Smooth muscle cell (in vitro differentiated cells): Measurements from ENCODE around the gene THSD8. TPM values are rescaled to one million over a fixed set of nuclear protein-coding genes. Genes with fewer than 3 reads are reported as not detected.

Experiments used
- DNase-seq: peaks from one replicate; lab custom pipeline; 2025; ENCODE audit not compliant: unreplicated experiment; lab: John Stamatoyannopoulos, UW
- H2AFZ ChIP-seq: fragments of 200-600 bp; sonication (generic); 2 replicates; pipeline ENCODE4 v1.6.0; 2016; ENCODE audit warnings: antibody characterized with exemption, low read depth, mild to moderate bottlenecking
- H3F3A ChIP-seq: fragments of 200-600 bp; sonication (generic); 2 replicates; pipeline ENCODE4 v1.6.0; 2017; ENCODE audit warnings: antibody characterized with exemption, low read depth
- H3K27ac ChIP-seq: fragments of 200-600 bp; sonication (generic); 2 replicates; pipeline ENCODE4 v1.5.1; 2016; ENCODE audit warnings: low read depth, mild to moderate bottlenecking
- H3K27me3 ChIP-seq: fragments of 200-600 bp; sonication (generic); 2 replicates; pipeline ENCODE4 v1.6.1; 2016; ENCODE audit warnings: low read depth, mild to moderate bottlenecking
- H3K36me3 ChIP-seq: fragments of 200-600 bp; sonication (generic); 2 replicates; pipeline ENCODE4 v1.5.1; 2016; ENCODE audit warnings: low read depth
- H3K4me1 ChIP-seq: fragments of 200-600 bp; sonication (generic); 2 replicates; pipeline ENCODE4 v1.5.1; 2016; ENCODE audit warnings: low read depth
- H3K4me2 ChIP-seq: fragments of 200-600 bp; sonication (generic); 2 replicates; pipeline ENCODE4 v1.6.0; 2016; ENCODE audit warnings: mild to moderate bottlenecking
- H3K4me3 ChIP-seq: fragments of 200-600 bp; sonication (generic); 2 replicates; pipeline ENCODE4 v1.5.1; 2016; ENCODE audit warnings: mild to moderate bottlenecking
- H3K79me2 ChIP-seq: fragments of 200-600 bp; sonication (generic); 2 replicates; pipeline ENCODE4 v1.6.0; 2016; ENCODE audit warnings: low read depth, mild to moderate bottlenecking
- H3K9ac ChIP-seq: fragments of 200-600 bp; sonication (generic); 2 replicates; pipeline ENCODE4 v1.6.0; 2016; ENCODE audit warnings: low read depth
- H3K9me3 ChIP-seq: fragments of 200-600 bp; sonication (generic); replicated peaks from 2 replicates; pipeline ENCODE4 v1.5.1; 2016; ENCODE audit warnings: low read depth
- H4K20me1 ChIP-seq: fragments of 200-600 bp; sonication (generic); 2 replicates; pipeline ENCODE4 v1.6.0; 2016; ENCODE audit warnings: low read depth
- CTCF ChIP-seq: fragments of 200-600 bp; sonication (generic); IDR thresholded peaks from 2 replicates; pipeline ENCODE4 v1.5.1; 2017; ENCODE audit warnings: borderline replicate concordance, mild to moderate bottlenecking, antibody characterized with exemption; ENCODE audit not compliant: insufficient read depth, poor library complexity, severe bottlenecking
- WGBS: methylation state at CpG from one replicate; pipeline ENCODE4 v1.1.7; 2016; ENCODE audit warnings: low lambda C conversion rate; 5-methylcytosine and 5-hydroxymethylcytosine counted together
- polyA plus RNA-seq: library from polyadenylated mRNA; unstranded; fragments of >200 nt; fragmentation: Nextera tagmentation; extraction: Ambion mirVana; gene quantifications from 2 replicates; pipeline ENCODE4 v1.2.1, GENCODE V29; 2016
- total RNA-seq: library from RNA; depleted of rRNA; stranded (reverse); fragments of >200 nt; gene quantifications from 2 replicates; pipeline ENCODE4 v1.2.3, GENCODE V29; 2014

Gene THSD8
- total and polyA plus RNA-seq, 2 experiments from 2014 or later, result 8.0 TPM; not detected in 1

GRCh38 chr19:12766051-12766521 lies 35.8 kb upstream of the THSD8 start:
- peak; percentile 33 for DNase-seq
- peak overlapping the region; percentile 80 for H3K4me2 ChIP-seq
- 52% methylated on average over 26 of the region's 30 CpGs for WGBS
- H3K79me2 ChIP-seq, result no peaks in the 10 kb centered on the region
- H3F3A ChIP-seq, result no peaks in the 10 kb centered on the region
- H3K9ac ChIP-seq, result no peak overlapping the region
- no peaks in the 10 kb centered on the region for H3K9me3 ChIP-seq
- no peak overlapping the region for H3K27ac ChIP-seq
- no peaks in the 10 kb centered on the region for H4K20me1 ChIP-seq
- H3K27me3 ChIP-seq, result no peaks in the 10 kb centered on the region
- peak; percentile 62 for TF ChIP-seq CTCF
- H3K4me3 ChIP-seq, result peak overlapping the region; percentile 58
- H3K4me1 ChIP-seq, result peaks cover 6% of the 10 kb centered on the region
- no peaks in the 10 kb centered on the region for H3K36me3 ChIP-seq
- no peak overlapping the region for H2AFZ ChIP-seq

GRCh38 chr19:12767150-12767549 lies 34.7 kb upstream of the THSD8 start:
- no peak for DNase-seq
- H3K27me3 ChIP-seq, result no peaks in the 10 kb centered on the region
- no peak overlapping the region for H3K4me2 ChIP-seq

GRCh38 chr19:12767666-12768065 lies 34.2 kb upstream of the THSD8 start:
- DNase-seq, result no peak
- Histone ChIP-seq H3K4me2 (no peak overlapping the region), H4K20me1 (no peaks in the 10 kb centered on the region), H3K9me3 (no peaks in the 10 kb centered on the region), H3F3A (no peaks in the 10 kb centered on the region), H3K4me1 (peaks cover 6% of the 10 kb centered on the region), H3K9ac (no peak overlapping the region), H3K27ac (no peak overlapping the region), H3K27me3 (no peaks in the 10 kb centered on the region), H2AFZ (no peak overlapping the region), H3K36me3 (no peaks in the 10 kb centered on the region), H3K4me3 (no peak overlapping the region), H3K79me2 (no peaks in the 10 kb centered on the region)
- no peak for TF ChIP-seq CTCF
- 96% methylated on average over 15 of the region's 15 CpGs for whole genome bisulfite sequencing

More at GRCh38 chr19:12767150-12767549, 34.7 kb upstream of the THSD8 start:
- no peak overlapping the region for H3K4me3 ChIP-seq
- H3K27ac ChIP-seq, result no peak overlapping the region
- no peak overlapping the region for H2AFZ ChIP-seq
- peaks cover 6% of the 10 kb centered on the region for H3K4me1 ChIP-seq
- no peaks in the 10 kb centered on the region for H3K79me2 ChIP-seq
- no peaks in the 10 kb centered on the region for H4K20me1 ChIP-seq
- no peaks in the 10 kb centered on the region for H3K9me3 ChIP-seq
- H3F3A ChIP-seq, result no peaks in the 10 kb centered on the region
- H3K9ac ChIP-seq, result no peak overlapping the region
- 95% methylated on average over 7 of the region's 11 CpGs for WGBS
- no peak for TF ChIP-seq CTCF
- H3K36me3 ChIP-seq, result no peaks in the 10 kb centered on the region

- no peak for TF ChIP-seq CTCF
- Histone ChIP-seq H3K4me1 (peaks cover 7% of the 10 kb centered on the region), H3K79me2 (no peaks in the 10 kb centered on the region), H3K9me3 (no peaks in the 10 kb centered on the region), H4K20me1 (no peaks in the 10 kb centered on the region), H3K36me3 (no peaks in the 10 kb centered on the region), H3K4me2 (peak overlapping the region; percentile 12), H2AFZ (no peak overlapping the region), H3K9ac (no peak overlapping the region), H3K27ac (no peak overlapping the region), H3K4me3 (no peak overlapping the region), H3K27me3 (no peaks in the 10 kb centered on the region), H3F3A (peaks cover 13% of the 10 kb centered on the region)
- DNase-seq, result no peak
- WGBS, result 44% methylated on average over 13 of the region's 37 CpGs
These were observed 32.2 kb upstream of the THSD8 start for GRCh38 chr19:12769689-12770088.
